HG03139 (cell line): ENCODE results near the gene TNFRSF4.

Experiments used
- ATAC-seq: cut with Tn5 transposase; IDR thresholded peaks from one replicate; pipeline ENCODE4 v1.9.1; 2021; ENCODE audit not compliant: unreplicated experiment

The TNFRSF4 gene

GRCh38 chr1:1219341-1219740, 5.4 kb upstream of the TNFRSF4 start:
- ATAC-seq: no peak

- no peak for ATAC-seq
These were observed 4.7 kb upstream of the TNFRSF4 start for GRCh38 chr1:1218524-1219200.

- ATAC-seq: no peak
These were observed 3.9 kb upstream of the TNFRSF4 start for GRCh38 chr1:1217621-1218523.

- ATAC-seq: no peak
These were observed 3.0 kb upstream of the TNFRSF4 start for GRCh38 chr1:1216770-1217620.

GRCh38 chr1:1215881-1216605, 2.1 kb upstream of the TNFRSF4 start:
- ATAC-seq: no peak

GRCh38 chr1:1215080-1215676, 1.2 kb upstream of the TNFRSF4 start:
- ATAC-seq: no peak

- no peak for ATAC-seq
These were observed 1.1 kb downstream of the TNFRSF4 start for GRCh38 chr1:1212780-1213344.

- ATAC-seq: no peak
These were observed 2.2 kb downstream of the TNFRSF4 start for GRCh38 chr1:1211541-1212441.

GRCh38 chr1:1210726-1211540, 3.0 kb downstream of the TNFRSF4 start:
- ATAC-seq: no peak

GRCh38 chr1:1208713-1209433, 5.1 kb downstream of the TNFRSF4 start:
- no peak for ATAC-seq

- no peak for ATAC-seq
These were observed 6.4 kb downstream of the TNFRSF4 start for GRCh38 chr1:1207571-1207892.

GRCh38 chr1:1206966-1207531, 6.9 kb downstream of the TNFRSF4 start:
- no peak for ATAC-seq

- ATAC-seq: no peak
These were observed 7.5 kb downstream of the TNFRSF4 start, which contains the start of gene TNFRSF18 for GRCh38 chr1:1206376-1206965. TNFRSF18 (minus strand) TSS chr1:1206592; CDS start chr1:1206571, 21 bp downstream.

- ATAC-seq: no peak
These were observed 8.1 kb downstream of the TNFRSF4 start for GRCh38 chr1:1205769-1206375.

- no peak for ATAC-seq
These were observed 8.8 kb downstream of the TNFRSF4 start for GRCh38 chr1:1204998-1205768.
